ENCODE data around the gene DPP10. TPM values are rescaled to one million over a fixed set of nuclear protein-coding genes. Genes with fewer than 3 reads are reported as not detected.
"Not testable (repeated sequence)": the region's sequence is repeated elsewhere in the genome, so short reads cannot be mapped to it uniquely, and the experiment has no call there.

Gene DPP10
- total RNA-seq, 1 experiment from 2014 or later: not detected

GRCh38 chr2:114464961-114465706, 22.7 kb downstream of the DPP10 start:
- no peak for DNase-seq (ENCODE audit: low read depth in 1 of 2, low spot score in 2 of 2)
- H3K36me3 ChIP-seq: no peaks in the 10 kb centered on the region
- no peaks in the 10 kb centered on the region for H3K9me3 ChIP-seq (replicated peaks)
- H3K4me3 ChIP-seq: no peak overlapping the region
- no peaks in the 10 kb centered on the region for H3K27me3 ChIP-seq (replicated peaks)
- no peak overlapping the region for H3K27ac ChIP-seq
- H3K4me1 ChIP-seq (replicated peaks): no peaks in the 10 kb centered on the region

- no peak for DNase-seq (ENCODE audit: low read depth in 1 of 2, low spot score in 2 of 2)
- Histone ChIP-seq H3K9me3 (replicated peaks) (no peaks in the 10 kb centered on the region), H3K27me3 (replicated peaks) (no peaks in the 10 kb centered on the region), H3K4me1 (replicated peaks) (no peaks in the 10 kb centered on the region), H3K27ac (no peak overlapping the region), H3K4me3 (no peak overlapping the region), H3K36me3 (no peaks in the 10 kb centered on the region)
Observed at GRCh38 chr2:114468343-114468742, 25.9 kb downstream of the DPP10 start.

- no peak overlapping the region for H3K4me3 ChIP-seq
- H3K27ac ChIP-seq: no peak overlapping the region
- no peaks in the 10 kb centered on the region for H3K36me3 ChIP-seq
- DNase-seq (ENCODE audit: low read depth in 1 of 2, low spot score in 2 of 2): no peak
- no peaks in the 10 kb centered on the region for H3K4me1 ChIP-seq (replicated peaks)
- H3K9me3 ChIP-seq (replicated peaks): no peaks in the 10 kb centered on the region
- H3K27me3 ChIP-seq (replicated peaks): no peaks in the 10 kb centered on the region
Observed at GRCh38 chr2:114472246-114472645, 29.8 kb downstream of the DPP10 start.

- no peaks in the 10 kb centered on the region for H3K27me3 ChIP-seq (replicated peaks)
- no peaks in the 10 kb centered on the region for H3K36me3 ChIP-seq
- H3K27ac ChIP-seq: no peak overlapping the region
- H3K4me1 ChIP-seq (replicated peaks): no peaks in the 10 kb centered on the region
- no peaks in the 10 kb centered on the region for H3K9me3 ChIP-seq (replicated peaks)
- DNase-seq (ENCODE audit: low read depth in 1 of 2, low spot score in 2 of 2): no peak
- H3K4me3 ChIP-seq: no peak overlapping the region
Observed at GRCh38 chr2:114472726-114473125, 30.3 kb downstream of the DPP10 start.

- Histone ChIP-seq H3K27me3 (replicated peaks) (no peaks in the 10 kb centered on the region), H3K9me3 (replicated peaks) (0 out of 2 replicates have a peak, but pooled peaks cover 2% of the 10 kb centered on the region), H3K36me3 (no peaks in the 10 kb centered on the region), H3K27ac (no peak overlapping the region), H3K4me3 (no peak overlapping the region), H3K4me1 (replicated peaks) (no peaks in the 10 kb centered on the region)
- no peak for DNase-seq (ENCODE audit: low read depth in 1 of 2, low spot score in 2 of 2)
Observed at GRCh38 chr2:114488841-114489530, 46.5 kb downstream of the DPP10 start.

- Histone ChIP-seq H3K36me3 (no peaks in the 10 kb centered on the region), H3K4me3 (no peak overlapping the region), H3K4me1 (replicated peaks) (no peaks in the 10 kb centered on the region), H3K27ac (no peak overlapping the region), H3K9me3 (replicated peaks) (0 out of 2 replicates have a peak, but pooled peaks cover 1% of the 10 kb centered on the region), H3K27me3 (replicated peaks) (no peaks in the 10 kb centered on the region)
- DNase-seq (ENCODE audit: low read depth in 1 of 2, low spot score in 2 of 2): no peak
Observed at GRCh38 chr2:114495046-114495445, 52.6 kb downstream of the DPP10 start.

- Histone ChIP-seq H3K4me3 (no peak overlapping the region), H3K27ac (no peak overlapping the region), H3K27me3 (replicated peaks) (no peaks in the 10 kb centered on the region), H3K9me3 (replicated peaks) (no peaks in the 10 kb centered on the region), H3K4me1 (replicated peaks) (no peaks in the 10 kb centered on the region), H3K36me3 (no peaks in the 10 kb centered on the region)
- no peak for DNase-seq (ENCODE audit: low read depth in 1 of 2, low spot score in 2 of 2)
Observed at GRCh38 chr2:114496959-114497358, 54.5 kb downstream of the DPP10 start.

- Histone ChIP-seq H3K4me1 (replicated peaks) (no peaks in the 10 kb centered on the region), H3K27ac (no peak overlapping the region), H3K9me3 (replicated peaks) (no peaks in the 10 kb centered on the region), H3K27me3 (replicated peaks) (no peaks in the 10 kb centered on the region), H3K36me3 (no peaks in the 10 kb centered on the region), H3K4me3 (no peak overlapping the region)
- DNase-seq (ENCODE audit: low read depth in 1 of 2, low spot score in 2 of 2): no peak
Observed at GRCh38 chr2:114499101-114499500, 56.7 kb downstream of the DPP10 start.

GRCh38 chr2:114507744-114508143, 65.3 kb downstream of the DPP10 start:
- no peaks in the 10 kb centered on the region for H3K4me1 ChIP-seq (replicated peaks)
- H3K9me3 ChIP-seq (replicated peaks): no peaks in the 10 kb centered on the region
- H3K36me3 ChIP-seq: no peaks in the 10 kb centered on the region
- no peak overlapping the region for H3K4me3 ChIP-seq
- no peak for DNase-seq (ENCODE audit: low read depth in 1 of 2, low spot score in 2 of 2)
- no peaks in the 10 kb centered on the region for H3K27me3 ChIP-seq (replicated peaks)
- no peak overlapping the region for H3K27ac ChIP-seq

- Histone ChIP-seq H3K27me3 (replicated peaks) (no peaks in the 10 kb centered on the region), H3K4me3 (no peak overlapping the region)
- no peak for DNase-seq (ENCODE audit: low read depth in 1 of 2, low spot score in 2 of 2)
Observed at GRCh38 chr2:114515882-114516281, 73.4 kb downstream of the DPP10 start.

GRCh38 chr2:114517580-114517979, 75.1 kb downstream of the DPP10 start:
- H3K4me3 ChIP-seq: no peak overlapping the region
- no peak overlapping the region for H3K27ac ChIP-seq
- no peaks in the 10 kb centered on the region for H3K27me3 ChIP-seq (replicated peaks)
- no peaks in the 10 kb centered on the region for H3K36me3 ChIP-seq
- DNase-seq (ENCODE audit: low read depth in 1 of 2, low spot score in 2 of 2): no peak
- no peaks in the 10 kb centered on the region for H3K4me1 ChIP-seq (replicated peaks)
- no peaks in the 10 kb centered on the region for H3K9me3 ChIP-seq (replicated peaks)

More at GRCh38 chr2:114515882-114516281, 73.4 kb downstream of the DPP10 start:
- no peaks in the 10 kb centered on the region for H3K36me3 ChIP-seq
- no peaks in the 10 kb centered on the region for H3K4me1 ChIP-seq (replicated peaks)
- no peaks in the 10 kb centered on the region for H3K9me3 ChIP-seq (replicated peaks)
- no peak overlapping the region for H3K27ac ChIP-seq

- no peaks in the 10 kb centered on the region for H3K27me3 ChIP-seq (replicated peaks)
- DNase-seq (ENCODE audit: low read depth in 1 of 2, low spot score in 2 of 2): no peak
- H3K36me3 ChIP-seq: no peaks in the 10 kb centered on the region
- no peak overlapping the region for H3K4me3 ChIP-seq
- H3K9me3 ChIP-seq (replicated peaks): no peaks in the 10 kb centered on the region
- no peaks in the 10 kb centered on the region for H3K4me1 ChIP-seq (replicated peaks)
- no peak overlapping the region for H3K27ac ChIP-seq
Observed at GRCh38 chr2:114518738-114519137, 76.3 kb downstream of the DPP10 start.

GRCh38 chr2:114522612-114523011, 80.2 kb downstream of the DPP10 start:
- H3K4me3 ChIP-seq; H3K4me1 ChIP-seq (replicated peaks); H3K9me3 ChIP-seq (replicated peaks); H3K27ac ChIP-seq; H3K36me3 ChIP-seq; DNase-seq (ENCODE audit: low read depth in 1 of 2, low spot score in 2 of 2); H3K27me3 ChIP-seq (replicated peaks): not testable (repeated sequence)

- Histone ChIP-seq H3K4me1 (replicated peaks) (no peaks in the 10 kb centered on the region), H3K27me3 (replicated peaks) (no peaks in the 10 kb centered on the region), H3K9me3 (replicated peaks) (no peaks in the 10 kb centered on the region), H3K4me3 (no peak overlapping the region), H3K27ac (no peak overlapping the region), H3K36me3 (no peaks in the 10 kb centered on the region)
- DNase-seq (ENCODE audit: low read depth in 1 of 2, low spot score in 2 of 2): no peak
Observed at GRCh38 chr2:114525955-114526354, 83.5 kb downstream of the DPP10 start.
